Measurements from ENCODE around the gene GIPC3.
"Not testable (repeated sequence)": the region's sequence is repeated elsewhere in the genome, so short reads cannot be mapped to it uniquely, and the experiment has no call there.

Gene GIPC3

GRCh38 chr19:3618811-3619630, 33.7 kb downstream of the GIPC3 start:
- DNase-seq, result no peak

- DNase-seq, result no peak
Measured at GRCh38 chr19:3619631-3620012, 34.3 kb downstream of the GIPC3 start.

GRCh38 chr19:3620145-3620816, 35.0 kb downstream of the GIPC3 start:
- DNase-seq, result no peak

- DNase-seq, result no peak
Measured at GRCh38 chr19:3620817-3621547, 35.7 kb downstream of the GIPC3 start.

GRCh38 chr19:3621689-3622088, 36.4 kb downstream of the GIPC3 start:
- no peak for DNase-seq

- DNase-seq, result no peak
Measured at GRCh38 chr19:3622224-3622623, 36.9 kb downstream of the GIPC3 start.

- no peak for DNase-seq
Measured at GRCh38 chr19:3623716-3624115, 38.4 kb downstream of the GIPC3 start.

GRCh38 chr19:3625996-3626472, 40.8 kb downstream of the GIPC3 start:
- no peak for DNase-seq

GRCh38 chr19:3626473-3627350, 41.4 kb downstream of the GIPC3 start, which contains the start of gene CACTIN:
Gene CACTIN (minus strand): TSS chr19:3626790. CDS start chr19:3626762, 28 bp downstream.
- peak; percentile 99 for DNase-seq

- DNase-seq, result no peak
Measured at GRCh38 chr19:3627351-3627723, 42.1 kb downstream of the GIPC3 start.

GRCh38 chr19:3628766-3629165, 43.5 kb downstream of the GIPC3 start:
- not testable (repeated sequence) for DNase-seq

- DNase-seq, result no peak
Measured at GRCh38 chr19:3631053-3631861, 46.0 kb downstream of the GIPC3 start.

- no peak for DNase-seq
Measured at GRCh38 chr19:3632098-3632497, 46.8 kb downstream of the GIPC3 start.

GRCh38 chr19:3632739-3633558, 47.7 kb downstream of the GIPC3 start:
- no peak for DNase-seq

- DNase-seq, result no peak
Measured at GRCh38 chr19:3633559-3633988, 48.3 kb downstream of the GIPC3 start.

GRCh38 chr19:3634496-3635045, 49.3 kb downstream of the GIPC3 start:
- no peak for DNase-seq

GRCh38 chr19:3636506-3636905, 51.2 kb downstream of the GIPC3 start:
- no peak for DNase-seq

- no peak for DNase-seq
Measured at GRCh38 chr19:3636962-3637361, 51.7 kb downstream of the GIPC3 start.

GRCh38 chr19:3637621-3638020, 52.3 kb downstream of the GIPC3 start:
- DNase-seq, result no peak

All from NCI-H1417 (cell line).